ENCODE data around the gene PAPSS1. TPM values are rescaled to one million over a fixed set of nuclear protein-coding genes. Genes with fewer than 3 reads are reported as not detected.

Gene PAPSS1
- total RNA-seq, 1 donor from 2014 or later = 140 TPM

- no peaks in the 10 kb centered on the region for H3K27me3 ChIP-seq
- Mint-ChIP-seq H3K4me1 (no peaks in the 10 kb centered on the region), H3K27ac (no peak overlapping the region), H3K36me3 (peaks cover 25% of the 10 kb centered on the region), H3K4me3 (no peak overlapping the region), H3K9me3 (no peaks in the 10 kb centered on the region), H3K27me3 (ENCODE audit: insufficient read depth, low read depth) (peaks cover 2% of the 10 kb centered on the region)
- H3K9ac ChIP-seq = no peak overlapping the region
- no peak overlapping the region for H3K4me2 ChIP-seq
- H2AFZ ChIP-seq (replicated peaks) = no peak overlapping the region
- H3K9me3 ChIP-seq (ENCODE audit: low read depth) = no peaks in the 10 kb centered on the region
- H3K36me3 ChIP-seq = no peaks in the 10 kb centered on the region
- no peak for DNase-seq (ENCODE audit: low spot score)
- H3K27ac ChIP-seq = no peak overlapping the region
- H3K4me1 ChIP-seq = peaks cover 13% of the 10 kb centered on the region
- TF ChIP-seq EZH2 (IDR thresholded peaks at IDR 0.05) (no peak), EZH2phosphoT487 (IDR thresholded peaks at IDR 0.05) (no peak), CTCF (IDR thresholded peaks at IDR 0.05) (no peak)
- H3K4me3 ChIP-seq = no peak overlapping the region
- no peaks in the 10 kb centered on the region for H4K20me1 ChIP-seq (ENCODE audit: low read depth)
- H3F3A ChIP-seq (ENCODE audit: low read depth) = no peaks in the 10 kb centered on the region
- peaks cover 9% of the 10 kb centered on the region for H3K79me2 ChIP-seq (ENCODE audit: low read depth)
These were observed 77.0 kb downstream of the PAPSS1 start for GRCh38 chr4:107643021-107643420.

- H3K4me3 ChIP-seq = no peak overlapping the region
- Mint-ChIP-seq H3K27ac (no peak overlapping the region), H3K4me3 (no peak overlapping the region), H3K9me3 (no peaks in the 10 kb centered on the region), H3K36me3 (peaks cover 18% of the 10 kb centered on the region), H3K4me1 (no peaks in the 10 kb centered on the region), H3K27me3 (ENCODE audit: insufficient read depth, low read depth) (no peaks in the 10 kb centered on the region)
- H3K4me1 ChIP-seq = peaks cover 3% of the 10 kb centered on the region
- H3K36me3 ChIP-seq = no peaks in the 10 kb centered on the region
- H3K9ac ChIP-seq = no peak overlapping the region
- no peak overlapping the region for H3K4me2 ChIP-seq
- H4K20me1 ChIP-seq (ENCODE audit: low read depth) = no peaks in the 10 kb centered on the region
- H2AFZ ChIP-seq (replicated peaks) = no peak overlapping the region
- H3K27ac ChIP-seq = no peak overlapping the region
- no peaks in the 10 kb centered on the region for H3K79me2 ChIP-seq (ENCODE audit: low read depth)
- TF ChIP-seq CTCF (IDR thresholded peaks at IDR 0.05) (no peak), EZH2 (IDR thresholded peaks at IDR 0.05) (no peak), EZH2phosphoT487 (IDR thresholded peaks at IDR 0.05) (no peak)
- DNase-seq (ENCODE audit: low spot score) = no peak
- H3K27me3 ChIP-seq = no peaks in the 10 kb centered on the region
- no peaks in the 10 kb centered on the region for H3F3A ChIP-seq (ENCODE audit: low read depth)
- H3K9me3 ChIP-seq (ENCODE audit: low read depth) = no peaks in the 10 kb centered on the region
These were observed 79.2 kb downstream of the PAPSS1 start for GRCh38 chr4:107640878-107641277.

GRCh38 chr4:107640197-107640596, 79.8 kb downstream of the PAPSS1 start:
- no peak for TF ChIP-seq EZH2 (IDR thresholded peaks at IDR 0.05)
- no peak for TF ChIP-seq CTCF (IDR thresholded peaks at IDR 0.05)
- TF ChIP-seq EZH2phosphoT487 (IDR thresholded peaks at IDR 0.05) = no peak
- no peaks in the 10 kb centered on the region for H3K4me1 ChIP-seq
- no peaks in the 10 kb centered on the region for H3K79me2 ChIP-seq (ENCODE audit: low read depth)
- no peaks in the 10 kb centered on the region for H3F3A ChIP-seq (ENCODE audit: low read depth)
- no peaks in the 10 kb centered on the region for H3K27me3 ChIP-seq
- no peak overlapping the region for H3K4me3 ChIP-seq
- H4K20me1 ChIP-seq (ENCODE audit: low read depth) = no peaks in the 10 kb centered on the region
- H2AFZ ChIP-seq (replicated peaks) = no peak overlapping the region
- Mint-ChIP-seq H3K27me3 (ENCODE audit: insufficient read depth, low read depth) (no peaks in the 10 kb centered on the region), H3K27ac (no peak overlapping the region), H3K9me3 (no peaks in the 10 kb centered on the region), H3K36me3 (peaks cover 16% of the 10 kb centered on the region), H3K4me3 (no peak overlapping the region), H3K4me1 (no peaks in the 10 kb centered on the region)
- H3K9me3 ChIP-seq (ENCODE audit: low read depth) = no peaks in the 10 kb centered on the region
- H3K27ac ChIP-seq = no peak overlapping the region
- H3K36me3 ChIP-seq = no peaks in the 10 kb centered on the region
- DNase-seq (ENCODE audit: low spot score) = no peak
- H3K9ac ChIP-seq = no peak overlapping the region
- H3K4me2 ChIP-seq = no peak overlapping the region

All from neural progenitor cell (in vitro differentiated cells).